HCEC 1CT (cell line): Measurements from ENCODE around the gene TNC.
A peak's percentile ranks its signal among the peaks of the same experiment; 100 is the strongest.

ENCODE experiments used
- DNase-seq: peaks from one replicate; pipeline ENCODE4 v3.0.0-alpha.2; 2017

TNC gene

GRCh38 chr9:115098226-115098965 lies 19.6 kb downstream of the TNC start:
- DNase-seq = no peak

GRCh38 chr9:115093520-115093919 lies 24.4 kb downstream of the TNC start:
- no peak for DNase-seq

- no peak for DNase-seq
These were observed 27.5 kb downstream of the TNC start for GRCh38 chr9:115090486-115090885.

- DNase-seq = peak; percentile 38
These were observed 29.1 kb downstream of the TNC start for GRCh38 chr9:115088860-115089259.

- no peak for DNase-seq
These were observed 31.1 kb downstream of the TNC start for GRCh38 chr9:115086886-115087285.

- no peak for DNase-seq
These were observed 31.5 kb downstream of the TNC start for GRCh38 chr9:115086461-115086860.

- no peak for DNase-seq
These were observed 32.1 kb downstream of the TNC start for GRCh38 chr9:115085773-115086377.

- DNase-seq = no peak
These were observed 33.2 kb downstream of the TNC start for GRCh38 chr9:115084709-115085108.

- DNase-seq = no peak
These were observed 33.8 kb downstream of the TNC start for GRCh38 chr9:115084157-115084556.

- DNase-seq = no peak
These were observed 37.7 kb downstream of the TNC start for GRCh38 chr9:115080242-115080641.

GRCh38 chr9:115079156-115079555 lies 38.8 kb downstream of the TNC start:
- no peak for DNase-seq

- no peak for DNase-seq
These were observed 44.5 kb downstream of the TNC start for GRCh38 chr9:115073456-115073855.

- no peak for DNase-seq
These were observed 46.8 kb downstream of the TNC start for GRCh38 chr9:115071176-115071575.

GRCh38 chr9:115069771-115070170 lies 48.2 kb downstream of the TNC start:
- no peak for DNase-seq

GRCh38 chr9:115069302-115069701 lies 48.7 kb downstream of the TNC start:
- DNase-seq = no peak

GRCh38 chr9:115068031-115068430 lies 49.9 kb downstream of the TNC start:
- no peak for DNase-seq

GRCh38 chr9:115063058-115063845 lies 54.7 kb downstream of the TNC start:
- DNase-seq = peak; percentile 81

GRCh38 chr9:115058684-115059315 lies 59.2 kb downstream of the TNC start:
- peak; percentile 81 for DNase-seq

- DNase-seq = no peak
These were observed 59.8 kb downstream of the TNC start for GRCh38 chr9:115058175-115058574.

GRCh38 chr9:115057559-115057958 lies 60.4 kb downstream of the TNC start:
- no peak for DNase-seq

GRCh38 chr9:115050002-115050490 lies 67.9 kb downstream of the TNC start:
- no peak for DNase-seq

GRCh38 chr9:115046824-115047223 lies 71.1 kb downstream of the TNC start:
- DNase-seq = no peak

- no peak for DNase-seq
These were observed 71.8 kb downstream of the TNC start for GRCh38 chr9:115046199-115046598.
